ENCODE results near the gene ZSWIM1.

ZSWIM1 gene

GRCh38 chr20:45892049-45892825 lies 11.2 kb downstream of the ZSWIM1 start:
- TF ChIP-seq, protein P1, sequence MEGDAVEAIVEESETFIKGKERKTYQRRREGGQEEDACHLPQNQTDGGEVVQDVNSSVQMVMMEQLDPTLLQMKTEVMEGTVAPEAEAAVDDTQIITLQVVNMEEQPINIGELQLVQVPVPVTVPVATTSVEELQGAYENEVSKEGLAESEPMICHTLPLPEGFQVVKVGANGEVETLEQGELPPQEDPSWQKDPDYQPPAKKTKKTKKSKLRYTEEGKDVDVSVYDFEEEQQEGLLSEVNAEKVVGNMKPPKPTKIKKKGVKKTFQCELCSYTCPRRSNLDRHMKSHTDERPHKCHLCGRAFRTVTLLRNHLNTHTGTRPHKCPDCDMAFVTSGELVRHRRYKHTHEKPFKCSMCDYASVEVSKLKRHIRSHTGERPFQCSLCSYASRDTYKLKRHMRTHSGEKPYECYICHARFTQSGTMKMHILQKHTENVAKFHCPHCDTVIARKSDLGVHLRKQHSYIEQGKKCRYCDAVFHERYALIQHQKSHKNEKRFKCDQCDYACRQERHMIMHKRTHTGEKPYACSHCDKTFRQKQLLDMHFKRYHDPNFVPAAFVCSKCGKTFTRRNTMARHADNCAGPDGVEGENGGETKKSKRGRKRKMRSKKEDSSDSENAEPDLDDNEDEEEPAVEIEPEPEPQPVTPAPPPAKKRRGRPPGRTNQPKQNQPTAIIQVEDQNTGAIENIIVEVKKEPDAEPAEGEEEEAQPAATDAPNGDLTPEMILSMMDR (IDR thresholded peaks at IDR 0.05; ENCODE audit: borderline replicate concordance, control extremely low read depth, extremely low read depth, insufficient read depth, missing control alignments): no peak
- no peak for DNase-seq (ENCODE audit: low spot score)
- in situ Hi-C loops (cut with MboI; ENCODE audit: low sequenced_read_pairs, unreplicated experiment): no loop called here

DNA sequence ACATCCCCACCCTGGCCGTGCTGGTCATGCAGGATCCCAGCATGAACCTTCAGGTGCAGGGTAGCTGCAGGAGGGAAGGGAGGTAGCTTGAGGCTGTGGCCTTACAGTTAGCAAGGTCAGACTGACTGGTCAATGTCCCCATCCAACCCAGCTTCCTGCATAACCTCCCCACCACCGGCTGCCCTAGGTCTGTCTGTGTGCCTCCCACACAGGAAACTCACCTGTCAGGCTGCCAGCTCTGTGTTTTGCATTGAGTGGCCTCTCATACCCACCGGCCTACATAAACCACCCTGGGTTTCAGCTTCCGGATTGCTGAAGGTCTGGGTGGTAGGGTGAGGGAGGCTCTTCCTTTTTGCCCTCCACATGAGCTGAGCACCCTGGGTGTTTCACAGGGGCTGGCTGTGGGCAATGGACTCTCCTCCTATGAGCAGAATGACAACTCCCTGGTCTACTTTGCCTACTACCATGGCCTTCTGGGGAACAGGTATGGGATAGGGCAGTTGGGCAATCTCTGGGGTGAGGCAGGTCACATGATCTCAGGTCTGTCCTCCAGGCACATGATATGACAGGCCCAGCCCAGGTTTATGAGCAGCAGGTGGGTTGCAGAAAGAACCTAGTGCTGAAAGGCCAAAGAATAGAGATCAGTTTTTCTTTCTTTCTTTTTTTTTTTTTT lies 11.9 kb downstream of the ZSWIM1 start:
- TF ChIP-seq, protein P1 (IDR thresholded peaks at IDR 0.05; ENCODE audit: borderline replicate concordance, control extremely low read depth, extremely low read depth, insufficient read depth, missing control alignments): no peak
- in situ Hi-C loops (cut with MboI; ENCODE audit: low sequenced_read_pairs, unreplicated experiment): no loop called here
- DNase-seq (ENCODE audit: low spot score): no peak

DNA sequence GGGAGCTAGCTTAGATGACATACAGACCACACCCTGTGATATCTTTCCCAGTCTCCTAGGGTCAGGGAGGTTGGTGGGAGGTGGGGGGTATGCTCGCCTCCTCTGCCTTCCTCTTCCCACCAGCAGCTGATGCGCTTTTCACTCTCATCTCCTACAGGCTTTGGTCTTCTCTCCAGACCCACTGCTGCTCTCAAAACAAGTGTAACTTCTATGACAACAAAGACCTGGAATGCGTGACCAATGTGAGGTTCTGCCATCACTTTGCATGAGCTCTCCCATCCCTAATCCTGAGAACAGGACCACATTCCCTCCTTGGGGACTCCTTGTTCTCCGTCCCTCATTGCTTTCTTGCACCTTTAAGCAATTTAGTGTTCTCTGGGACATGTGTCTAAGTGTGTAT lies 12.8 kb downstream of the ZSWIM1 start:
- TF ChIP-seq, protein P1 (IDR thresholded peaks at IDR 0.05; ENCODE audit: borderline replicate concordance, control extremely low read depth, extremely low read depth, insufficient read depth, missing control alignments): no peak
- in situ Hi-C loops (cut with MboI; ENCODE audit: low sequenced_read_pairs, unreplicated experiment): no loop called here
- DNase-seq (ENCODE audit: low spot score): no peak

DNA sequence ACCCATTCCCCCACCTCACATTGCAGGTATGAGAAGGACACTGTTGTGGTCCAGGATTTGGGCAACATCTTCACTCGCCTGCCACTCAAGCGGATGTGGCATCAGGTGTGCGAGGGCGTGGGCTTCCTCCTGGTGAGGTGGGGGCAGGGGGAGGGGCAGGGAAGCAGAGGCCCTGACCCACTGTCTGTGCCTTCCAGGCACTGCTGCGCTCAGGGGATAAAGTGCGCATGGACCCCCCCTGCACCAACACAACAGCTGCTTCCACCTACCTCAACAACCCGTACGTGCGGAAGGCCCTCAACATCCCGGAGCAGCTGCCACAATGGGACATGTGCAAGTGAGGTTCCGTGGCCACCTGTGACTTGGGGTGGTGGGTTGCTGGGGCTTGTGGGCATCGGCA lies 13.8 kb downstream of the ZSWIM1 start:
- in situ Hi-C loops (cut with MboI; ENCODE audit: low sequenced_read_pairs, unreplicated experiment): no loop called here
- no peak for DNase-seq (ENCODE audit: low spot score)
- TF ChIP-seq, protein P1 (IDR thresholded peaks at IDR 0.05; ENCODE audit: borderline replicate concordance, control extremely low read depth, extremely low read depth, insufficient read depth, missing control alignments): no peak

- no peak for DNase-seq (ENCODE audit: low spot score)
- in situ Hi-C loops (cut with MboI; ENCODE audit: low sequenced_read_pairs, unreplicated experiment): no loop called here
- TF ChIP-seq, protein P1 (IDR thresholded peaks at IDR 0.05; ENCODE audit: borderline replicate concordance, control extremely low read depth, extremely low read depth, insufficient read depth, missing control alignments): no peak
These were observed 15.7 kb downstream of the ZSWIM1 start for GRCh38 chr20:45896641-45897161.

DNA sequence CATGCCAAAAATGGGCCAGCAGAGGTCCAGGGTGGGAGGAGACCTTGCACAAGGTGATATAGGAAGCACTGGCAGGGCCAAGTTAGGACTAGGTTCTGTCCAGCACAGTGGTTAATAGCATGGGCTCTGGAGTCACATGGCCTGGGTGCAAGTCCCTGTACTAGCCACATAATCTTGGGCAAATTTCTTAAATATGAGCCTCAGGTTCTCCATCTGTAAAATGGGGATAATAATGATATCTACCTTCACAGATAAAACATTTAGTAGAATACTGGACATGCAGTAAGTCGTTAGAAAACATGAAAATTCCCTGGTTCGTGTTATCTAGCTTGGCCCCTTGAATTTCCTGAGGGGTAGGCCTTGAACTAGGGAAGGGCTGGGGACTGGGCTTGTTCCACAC lies 16.3 kb downstream of the ZSWIM1 start:
- TF ChIP-seq, protein P1 (IDR thresholded peaks at IDR 0.05; ENCODE audit: borderline replicate concordance, control extremely low read depth, extremely low read depth, insufficient read depth, missing control alignments): no peak
- in situ Hi-C loops (cut with MboI; ENCODE audit: low sequenced_read_pairs, unreplicated experiment): no loop called here
- no peak for DNase-seq (ENCODE audit: low spot score)

All from GM13976 (cell line).